Measurements from ENCODE around the gene PPP1R16B.

PPP1R16B gene

DNA sequence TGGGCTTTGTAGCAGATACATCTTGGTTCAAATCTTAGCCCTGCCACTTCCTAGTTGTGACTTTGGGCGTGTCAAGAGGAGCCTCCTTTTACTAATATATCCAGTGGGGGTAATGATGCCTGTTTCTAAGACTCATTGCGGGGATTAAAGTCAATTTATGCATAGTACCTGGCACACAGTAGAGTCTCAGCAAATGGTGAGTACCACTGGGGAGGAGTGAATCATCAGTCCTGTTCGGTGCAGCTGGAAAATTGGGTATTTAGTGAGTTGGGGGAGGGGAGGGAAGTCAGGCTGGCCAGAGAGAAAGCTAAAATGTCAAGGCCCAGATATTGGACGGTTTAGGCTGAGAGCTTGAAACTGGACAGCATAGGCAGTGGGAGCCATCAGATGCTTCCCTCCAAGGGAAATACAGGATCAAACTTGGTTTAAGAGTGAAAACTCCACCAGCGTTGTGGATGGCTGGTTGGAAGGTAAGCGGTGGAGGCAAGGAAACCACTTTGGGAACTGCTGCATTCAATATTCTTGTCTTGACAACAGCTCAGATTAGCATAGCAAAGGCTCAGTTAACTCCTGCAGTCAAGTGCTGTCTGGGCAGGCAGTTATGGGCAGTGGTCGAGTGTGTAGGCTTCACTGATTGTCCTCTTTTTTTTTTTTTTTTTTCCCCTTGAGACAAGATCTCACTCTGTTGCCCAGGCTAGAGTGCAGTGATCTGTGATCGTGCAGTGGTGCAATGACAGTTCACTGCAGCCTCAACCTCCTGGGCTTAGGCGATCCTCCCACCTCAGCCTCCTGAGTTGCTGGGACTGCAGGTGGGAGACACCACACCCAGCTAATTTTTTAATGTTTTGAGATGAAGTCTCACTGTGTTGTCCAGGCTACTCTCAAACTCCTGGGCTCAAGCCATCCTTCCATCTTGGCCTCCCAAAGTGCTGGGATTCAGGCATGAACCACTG is 12.9 kb downstream of the PPP1R16B start:
- no peaks in the 10 kb centered on the region for H3K36me3 ChIP-seq
- no peaks in the 10 kb centered on the region for H3K4me1 ChIP-seq (ENCODE audit: control insufficient read depth in 1 of 2, insufficient read depth in 1 of 2, low read depth in 1 of 2, low read length in 1 of 2)
- H3K27ac ChIP-seq, result no peak overlapping the region
- peaks cover 12% of the 10 kb centered on the region for H3K27me3 ChIP-seq
- TF ChIP-seq, protein P1, sequence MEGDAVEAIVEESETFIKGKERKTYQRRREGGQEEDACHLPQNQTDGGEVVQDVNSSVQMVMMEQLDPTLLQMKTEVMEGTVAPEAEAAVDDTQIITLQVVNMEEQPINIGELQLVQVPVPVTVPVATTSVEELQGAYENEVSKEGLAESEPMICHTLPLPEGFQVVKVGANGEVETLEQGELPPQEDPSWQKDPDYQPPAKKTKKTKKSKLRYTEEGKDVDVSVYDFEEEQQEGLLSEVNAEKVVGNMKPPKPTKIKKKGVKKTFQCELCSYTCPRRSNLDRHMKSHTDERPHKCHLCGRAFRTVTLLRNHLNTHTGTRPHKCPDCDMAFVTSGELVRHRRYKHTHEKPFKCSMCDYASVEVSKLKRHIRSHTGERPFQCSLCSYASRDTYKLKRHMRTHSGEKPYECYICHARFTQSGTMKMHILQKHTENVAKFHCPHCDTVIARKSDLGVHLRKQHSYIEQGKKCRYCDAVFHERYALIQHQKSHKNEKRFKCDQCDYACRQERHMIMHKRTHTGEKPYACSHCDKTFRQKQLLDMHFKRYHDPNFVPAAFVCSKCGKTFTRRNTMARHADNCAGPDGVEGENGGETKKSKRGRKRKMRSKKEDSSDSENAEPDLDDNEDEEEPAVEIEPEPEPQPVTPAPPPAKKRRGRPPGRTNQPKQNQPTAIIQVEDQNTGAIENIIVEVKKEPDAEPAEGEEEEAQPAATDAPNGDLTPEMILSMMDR (IDR thresholded peaks at IDR 0.05), result no peak
- H3K4me3 ChIP-seq (ENCODE audit: low read depth in 1 of 2, low read length in 1 of 2), result no peak overlapping the region
- H3K9me3 ChIP-seq, result no peaks in the 10 kb centered on the region

DNA sequence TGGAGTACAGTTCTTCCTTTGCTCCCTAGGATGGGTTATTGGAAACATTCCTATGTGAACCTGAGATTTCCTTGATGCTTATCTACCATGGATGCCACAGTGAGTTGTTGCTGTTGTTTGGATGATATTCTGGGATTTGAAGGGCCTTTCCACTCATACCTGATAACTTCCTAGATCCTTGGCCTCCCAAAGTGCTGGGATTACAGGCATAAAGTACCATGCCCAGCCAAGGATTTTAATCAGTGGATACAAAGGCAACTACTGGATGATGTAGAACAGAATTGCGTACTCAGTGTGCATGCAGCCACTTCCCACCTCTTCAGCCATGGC is 20.0 kb downstream of the PPP1R16B start:
- Histone ChIP-seq H3K4me3 (ENCODE audit: low read depth in 1 of 2, low read length in 1 of 2) (no peak overlapping the region), H3K36me3 (no peaks in the 10 kb centered on the region), H3K27me3 (peaks cover 12% of the 10 kb centered on the region), H3K27ac (no peak overlapping the region), H3K4me1 (ENCODE audit: control insufficient read depth in 1 of 2, insufficient read depth in 1 of 2, low read depth in 1 of 2, low read length in 1 of 2) (no peaks in the 10 kb centered on the region), H3K9me3 (no peaks in the 10 kb centered on the region)
- TF ChIP-seq, protein P1 (IDR thresholded peaks at IDR 0.05), result no peak

DNA sequence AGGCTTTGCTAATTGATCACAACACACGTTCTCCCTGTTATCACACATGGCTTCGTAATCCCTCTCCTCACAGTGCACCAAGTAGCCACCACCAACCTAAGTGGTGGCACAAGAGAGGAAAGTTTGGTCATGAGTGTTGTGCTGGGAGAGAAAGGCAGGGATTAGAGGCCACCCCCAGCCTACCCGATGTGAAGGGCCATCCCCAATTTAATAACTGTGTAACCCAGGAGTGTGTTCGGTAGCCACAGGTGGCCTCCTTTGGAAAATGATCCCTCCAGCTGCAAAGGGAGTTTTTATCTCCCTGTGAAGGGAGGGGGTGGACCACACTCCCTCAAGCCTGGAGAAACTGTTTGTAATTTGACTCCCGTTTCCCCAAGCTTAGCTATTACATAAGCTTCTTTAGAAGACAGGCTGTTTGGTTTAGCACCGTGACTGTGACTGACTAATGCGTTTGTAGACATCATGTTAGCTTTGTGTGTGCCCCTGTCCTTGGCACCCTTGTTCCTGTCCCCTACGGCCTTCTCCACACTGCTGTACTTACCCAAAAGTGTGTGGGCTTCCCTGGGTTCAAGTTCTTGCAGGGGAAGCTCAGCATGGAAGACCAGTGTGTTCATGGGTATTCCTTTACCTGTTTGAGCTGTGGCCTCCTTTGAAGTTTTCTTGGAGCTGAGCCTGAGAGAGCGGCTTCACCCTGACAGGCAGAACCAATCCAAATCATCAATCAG is 20.6 kb downstream of the PPP1R16B start:
- Histone ChIP-seq H3K27ac (no peak overlapping the region), H3K9me3 (no peaks in the 10 kb centered on the region), H3K4me3 (ENCODE audit: low read depth in 1 of 2, low read length in 1 of 2) (no peak overlapping the region), H3K27me3 (peaks cover 11% of the 10 kb centered on the region), H3K36me3 (no peaks in the 10 kb centered on the region), H3K4me1 (ENCODE audit: control insufficient read depth in 1 of 2, insufficient read depth in 1 of 2, low read depth in 1 of 2, low read length in 1 of 2) (no peaks in the 10 kb centered on the region)
- TF ChIP-seq, protein P1 (IDR thresholded peaks at IDR 0.05), result no peak

DNA sequence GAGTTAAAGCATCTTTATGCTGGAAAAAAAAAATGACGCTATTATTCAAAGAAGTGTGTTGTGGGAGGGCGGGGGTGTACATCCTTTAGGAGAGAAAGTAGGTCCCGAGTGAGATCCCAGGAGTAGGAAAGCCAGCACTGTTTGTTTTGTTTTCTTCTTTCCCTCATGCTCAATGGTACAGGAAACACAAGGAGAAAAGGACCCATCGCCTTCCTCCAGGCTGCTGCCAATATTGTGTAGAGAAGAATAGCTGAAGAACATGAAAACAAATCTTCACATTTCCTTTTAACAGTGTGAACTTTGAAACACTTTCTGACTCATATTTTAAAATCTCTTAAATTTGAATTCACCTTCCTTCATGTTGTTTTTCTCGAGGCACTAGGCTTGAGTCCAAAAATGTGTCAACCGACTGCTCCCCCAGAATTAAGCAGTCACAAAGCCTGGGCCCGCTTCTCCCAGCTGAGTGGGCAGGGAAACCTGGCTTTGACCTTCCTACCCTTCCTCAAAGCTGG is 22.3 kb downstream of the PPP1R16B start:
- H3K27ac ChIP-seq, result no peak overlapping the region

DNA sequence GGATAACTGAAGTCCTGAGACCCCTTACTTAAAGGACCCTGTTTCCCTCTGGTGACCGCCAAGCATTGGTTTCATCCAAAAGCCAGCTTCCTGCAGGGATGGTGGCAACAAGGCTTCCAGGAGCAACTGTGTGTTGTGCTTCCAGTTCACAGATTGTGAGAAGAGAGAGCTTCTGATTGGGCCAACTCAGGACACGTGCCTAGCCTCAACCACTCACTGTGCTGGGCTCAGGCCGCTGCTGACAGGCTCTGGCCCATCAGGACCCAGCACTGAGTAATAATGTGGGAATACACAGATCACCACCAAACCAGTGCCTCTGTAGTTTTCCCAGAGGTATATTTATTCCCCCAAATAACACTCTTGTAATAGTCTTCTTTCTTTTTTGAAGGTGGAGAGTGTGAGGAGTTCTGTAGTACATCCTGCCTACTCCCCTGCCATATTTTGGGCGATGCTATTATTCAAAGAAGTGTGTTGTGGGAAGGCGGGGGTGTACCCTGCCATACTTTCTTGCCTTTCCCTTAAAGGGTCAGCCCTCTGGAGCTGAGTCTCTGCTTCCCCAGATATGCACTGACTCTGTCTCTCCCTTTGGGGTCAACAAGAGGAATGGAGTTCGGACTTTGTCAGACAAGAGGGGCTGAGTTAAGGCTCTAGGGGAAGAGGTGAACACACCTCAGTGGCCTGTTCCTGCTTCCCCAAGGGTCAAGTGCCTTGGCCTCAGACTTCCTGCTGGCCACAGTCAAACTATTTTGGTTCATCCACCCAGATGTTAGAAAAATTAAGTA is 23.2 kb downstream of the PPP1R16B start:
- no peak overlapping the region for H3K27ac ChIP-seq
- TF ChIP-seq, protein P1 (IDR thresholded peaks at IDR 0.05), result no peak
- H3K4me1 ChIP-seq (ENCODE audit: control insufficient read depth in 1 of 2, insufficient read depth in 1 of 2, low read depth in 1 of 2, low read length in 1 of 2), result no peaks in the 10 kb centered on the region
- no peaks in the 10 kb centered on the region for H3K9me3 ChIP-seq
- H3K36me3 ChIP-seq, result no peaks in the 10 kb centered on the region
- H3K27me3 ChIP-seq, result no peaks in the 10 kb centered on the region
- H3K4me3 ChIP-seq (ENCODE audit: low read depth in 1 of 2, low read length in 1 of 2), result no peak overlapping the region

More for the DNA sequence above, 22.3 kb downstream of the PPP1R16B start:
- no peak overlapping the region for H3K4me3 ChIP-seq (ENCODE audit: low read depth in 1 of 2, low read length in 1 of 2)
- TF ChIP-seq, protein P1 (IDR thresholded peaks at IDR 0.05), result no peak
- H3K36me3 ChIP-seq, result no peaks in the 10 kb centered on the region
- peaks cover 2% of the 10 kb centered on the region for H3K27me3 ChIP-seq
- H3K4me1 ChIP-seq (ENCODE audit: control insufficient read depth in 1 of 2, insufficient read depth in 1 of 2, low read depth in 1 of 2, low read length in 1 of 2), result no peaks in the 10 kb centered on the region
- H3K9me3 ChIP-seq, result no peaks in the 10 kb centered on the region

Data from neutrophil (primary cell).